Activated naive CD8-positive, alpha-beta T cell (primary cell): ENCODE results near the gene MARCKSL1.

Source experiments
- H3K27ac Mint-ChIP-seq: one replicate; pipeline ENCODE4 v1.8.0; 2021; ENCODE audit warnings: mixed read lengths
- H3K27me3 Mint-ChIP-seq: one replicate; pipeline ENCODE4 v1.8.0; 2021; ENCODE audit warnings: mixed read lengths
- H3K36me3 Mint-ChIP-seq: one replicate; pipeline ENCODE4 v1.8.0; 2021; ENCODE audit warnings: mixed read lengths
- H3K4me1 Mint-ChIP-seq: one replicate; pipeline ENCODE4 v1.8.0; 2021; ENCODE audit warnings: low read depth, mixed read lengths
- H3K4me3 Mint-ChIP-seq: one replicate; pipeline ENCODE4 v1.8.0; 2021; ENCODE audit warnings: mild to moderate bottlenecking, mixed read lengths
- H3K9me3 Mint-ChIP-seq: one replicate; pipeline ENCODE4 v1.8.0; 2021; ENCODE audit warnings: low read depth, mixed read lengths

MARCKSL1 gene

GRCh38 chr1:32341971-32342370, 5.9 kb upstream of the MARCKSL1 start:
- no peak overlapping the region for H3K27ac Mint-ChIP-seq
- no peak overlapping the region for H3K4me3 Mint-ChIP-seq
- peaks cover 47% of the 10 kb centered on the region for H3K4me1 Mint-ChIP-seq
- H3K9me3 Mint-ChIP-seq, result no peaks in the 10 kb centered on the region
- H3K36me3 Mint-ChIP-seq, result no peaks in the 10 kb centered on the region
- H3K27me3 Mint-ChIP-seq, result no peaks in the 10 kb centered on the region

GRCh38 chr1:32341186-32341757, 5.2 kb upstream of the MARCKSL1 start:
- Mint-ChIP-seq H3K36me3 (no peaks in the 10 kb centered on the region), H3K27me3 (no peaks in the 10 kb centered on the region), H3K4me1 (peaks cover 47% of the 10 kb centered on the region), H3K27ac (no peak overlapping the region), H3K4me3 (no peak overlapping the region), H3K9me3 (no peaks in the 10 kb centered on the region)

DNA sequence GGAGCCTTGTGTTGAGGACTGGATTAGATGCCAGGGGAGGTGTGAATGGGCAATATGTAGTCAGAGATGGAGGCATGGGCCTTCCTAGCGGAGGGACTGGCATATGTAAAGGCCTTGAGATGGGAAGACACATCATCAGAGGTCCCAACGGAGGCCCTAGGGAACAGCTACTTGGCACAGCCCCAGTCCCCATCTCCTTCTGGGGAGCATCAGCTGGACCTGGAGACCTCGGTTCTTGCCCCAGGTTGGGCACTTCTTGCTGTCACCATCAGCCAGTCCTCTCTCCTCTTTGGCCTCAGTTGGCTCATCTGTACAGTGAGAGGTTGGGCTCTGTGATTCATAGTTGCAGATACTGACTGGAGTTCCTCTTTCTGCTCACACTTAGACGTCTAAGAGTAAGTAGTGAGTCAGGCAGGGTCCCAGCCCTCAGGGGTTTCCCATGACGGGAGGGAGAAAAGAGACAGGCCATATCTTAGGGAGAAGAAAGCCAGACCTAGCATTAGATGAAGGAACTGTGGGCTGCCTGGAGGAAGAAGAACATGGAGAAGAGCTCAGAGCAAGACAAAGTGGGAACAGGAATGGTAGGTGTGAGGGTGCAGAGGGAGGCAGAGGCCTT, 3.4 kb upstream of the MARCKSL1 start:
- Mint-ChIP-seq H3K36me3 (no peaks in the 10 kb centered on the region), H3K4me1 (peaks cover 37% of the 10 kb centered on the region), H3K27me3 (no peaks in the 10 kb centered on the region), H3K4me3 (peak overlapping the region; percentile 30), H3K27ac (peak overlapping the region; percentile 79), H3K9me3 (no peaks in the 10 kb centered on the region)

DNA sequence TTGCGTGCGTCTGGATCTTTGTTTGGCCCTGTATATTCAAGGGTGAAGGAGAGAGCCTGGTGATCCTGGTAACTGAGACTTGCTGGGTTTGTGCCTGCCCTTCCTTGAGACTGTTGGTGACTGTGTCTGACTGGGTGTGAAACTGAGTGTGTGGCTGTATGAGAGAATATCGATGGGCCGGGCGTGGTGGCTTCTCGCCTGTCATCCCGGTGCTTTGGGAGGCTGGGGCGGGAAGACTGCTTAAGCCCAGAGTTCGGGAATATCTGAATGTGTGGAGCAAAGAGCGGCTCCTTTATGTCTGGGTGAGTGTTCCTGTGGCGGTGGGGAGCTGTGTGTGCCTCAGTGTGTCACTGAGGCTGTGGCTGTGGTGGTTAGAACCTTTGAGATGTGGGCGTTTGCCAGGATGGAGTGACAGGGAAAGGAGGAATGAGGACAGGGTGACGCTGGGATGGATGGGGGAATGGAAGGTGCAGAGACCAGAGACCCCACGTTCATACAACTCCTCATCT, 2.7 kb upstream of the MARCKSL1 start:
- peaks cover 43% of the 10 kb centered on the region for H3K4me1 Mint-ChIP-seq
- H3K4me3 Mint-ChIP-seq, result no peak overlapping the region
- H3K9me3 Mint-ChIP-seq, result no peaks in the 10 kb centered on the region
- no peaks in the 10 kb centered on the region for H3K36me3 Mint-ChIP-seq
- peak overlapping the region; percentile 46 for H3K27ac Mint-ChIP-seq
- H3K27me3 Mint-ChIP-seq, result no peaks in the 10 kb centered on the region

GRCh38 chr1:32337855-32338636, 2.0 kb upstream of the MARCKSL1 start:
- Mint-ChIP-seq H3K4me3 (no peak overlapping the region), H3K27ac (peak overlapping the region; percentile 72), H3K36me3 (no peaks in the 10 kb centered on the region), H3K27me3 (no peaks in the 10 kb centered on the region), H3K4me1 (peaks cover 45% of the 10 kb centered on the region), H3K9me3 (no peaks in the 10 kb centered on the region)

- H3K36me3 Mint-ChIP-seq, result no peaks in the 10 kb centered on the region
Observed at GRCh38 chr1:32336963-32337675, 1.1 kb upstream of the MARCKSL1 start.

DNA sequence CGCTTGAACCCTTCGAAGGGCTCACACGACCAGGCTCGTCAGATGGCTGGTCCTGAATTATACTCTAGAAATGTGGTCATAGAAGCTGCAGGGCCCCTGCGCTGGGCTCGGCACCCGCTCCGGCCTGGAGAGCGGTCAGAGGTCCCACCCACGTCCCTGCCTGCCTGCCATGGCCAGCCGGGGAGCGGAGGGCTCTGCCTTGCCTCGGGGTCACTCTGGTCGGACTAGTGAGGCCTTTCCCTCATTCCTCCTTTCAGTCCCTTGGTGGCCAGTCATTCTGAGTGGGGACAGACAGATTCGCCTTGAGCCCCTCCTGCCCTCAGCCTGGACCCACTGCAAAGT, 529 bp upstream of the MARCKSL1 start:
- Mint-ChIP-seq H3K4me3 (peak overlapping the region; percentile 69), H3K9me3 (no peaks in the 10 kb centered on the region), H3K36me3 (no peaks in the 10 kb centered on the region), H3K4me1 (peaks cover 42% of the 10 kb centered on the region), H3K27ac (no peak overlapping the region), H3K27me3 (no peaks in the 10 kb centered on the region)

More at GRCh38 chr1:32336963-32337675, 1.1 kb upstream of the MARCKSL1 start:
- Mint-ChIP-seq H3K4me1 (peaks cover 42% of the 10 kb centered on the region), H3K27ac (no peak overlapping the region), H3K4me3 (peak overlapping the region; percentile 69), H3K9me3 (no peaks in the 10 kb centered on the region), H3K27me3 (no peaks in the 10 kb centered on the region)

DNA sequence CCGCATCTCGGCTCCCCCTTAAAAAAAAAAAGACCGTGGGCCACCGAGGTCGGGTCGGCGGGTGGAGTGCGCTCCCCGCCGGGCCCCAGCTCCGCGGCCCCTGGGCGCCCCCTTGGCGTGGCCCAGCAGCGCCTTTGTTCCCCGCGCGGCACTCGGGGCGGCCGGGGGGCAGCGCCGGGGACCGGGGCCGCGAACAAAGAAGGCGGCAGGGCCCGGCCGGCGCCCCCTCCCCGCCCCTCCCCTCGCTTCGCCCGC, 571 bp downstream of the MARCKSL1 start:
- H3K9me3 Mint-ChIP-seq, result no peaks in the 10 kb centered on the region
- peaks cover 42% of the 10 kb centered on the region for H3K4me1 Mint-ChIP-seq
- H3K27ac Mint-ChIP-seq, result no peak overlapping the region
- no peaks in the 10 kb centered on the region for H3K36me3 Mint-ChIP-seq
- no peaks in the 10 kb centered on the region for H3K27me3 Mint-ChIP-seq
- no peak overlapping the region for H3K4me3 Mint-ChIP-seq

GRCh38 chr1:32334864-32335534, 1.0 kb downstream of the MARCKSL1 start:
- H3K4me1 Mint-ChIP-seq, result peaks cover 42% of the 10 kb centered on the region
- H3K27me3 Mint-ChIP-seq, result no peaks in the 10 kb centered on the region
- peak overlapping the region; percentile 85 for H3K27ac Mint-ChIP-seq
- peak overlapping the region; percentile 91 for H3K4me3 Mint-ChIP-seq
- H3K36me3 Mint-ChIP-seq, result no peaks in the 10 kb centered on the region
- H3K9me3 Mint-ChIP-seq, result no peaks in the 10 kb centered on the region

DNA sequence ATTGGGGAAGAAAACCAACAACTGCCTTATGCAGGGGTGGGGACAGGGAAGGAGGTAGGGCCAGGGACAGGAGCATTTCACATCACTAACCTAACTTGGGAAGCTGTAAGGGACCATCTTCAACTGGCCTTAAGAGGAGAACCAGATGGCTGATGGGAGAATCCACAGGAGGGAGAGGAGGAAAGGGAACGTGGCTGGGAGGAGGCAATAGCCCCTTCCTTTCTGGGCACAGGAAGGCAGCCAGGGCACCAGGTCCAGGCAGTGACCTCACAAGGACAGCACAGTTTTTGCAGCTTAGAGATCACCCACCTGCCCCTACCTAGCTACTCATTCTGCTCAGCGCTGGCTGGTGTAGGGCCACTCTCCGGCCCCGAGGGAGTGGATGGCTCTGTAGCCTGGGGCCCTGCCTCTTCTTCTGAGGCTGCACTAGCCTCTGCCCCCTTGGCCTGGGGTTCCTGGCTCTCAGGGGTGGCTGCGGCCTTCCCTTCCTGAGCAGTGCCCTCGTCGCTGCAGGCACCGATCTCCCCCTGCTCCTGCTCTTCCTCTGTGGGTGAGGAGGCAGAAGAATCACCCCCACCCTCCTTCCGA, 1.7 kb downstream of the MARCKSL1 start:
- peaks cover 3% of the 10 kb centered on the region for H3K36me3 Mint-ChIP-seq
- peak overlapping the region; percentile 7 for H3K27ac Mint-ChIP-seq
- H3K9me3 Mint-ChIP-seq, result no peaks in the 10 kb centered on the region
- no peaks in the 10 kb centered on the region for H3K27me3 Mint-ChIP-seq
- peak overlapping the region; percentile 91 for H3K4me3 Mint-ChIP-seq
- H3K4me1 Mint-ChIP-seq, result peaks cover 39% of the 10 kb centered on the region

DNA sequence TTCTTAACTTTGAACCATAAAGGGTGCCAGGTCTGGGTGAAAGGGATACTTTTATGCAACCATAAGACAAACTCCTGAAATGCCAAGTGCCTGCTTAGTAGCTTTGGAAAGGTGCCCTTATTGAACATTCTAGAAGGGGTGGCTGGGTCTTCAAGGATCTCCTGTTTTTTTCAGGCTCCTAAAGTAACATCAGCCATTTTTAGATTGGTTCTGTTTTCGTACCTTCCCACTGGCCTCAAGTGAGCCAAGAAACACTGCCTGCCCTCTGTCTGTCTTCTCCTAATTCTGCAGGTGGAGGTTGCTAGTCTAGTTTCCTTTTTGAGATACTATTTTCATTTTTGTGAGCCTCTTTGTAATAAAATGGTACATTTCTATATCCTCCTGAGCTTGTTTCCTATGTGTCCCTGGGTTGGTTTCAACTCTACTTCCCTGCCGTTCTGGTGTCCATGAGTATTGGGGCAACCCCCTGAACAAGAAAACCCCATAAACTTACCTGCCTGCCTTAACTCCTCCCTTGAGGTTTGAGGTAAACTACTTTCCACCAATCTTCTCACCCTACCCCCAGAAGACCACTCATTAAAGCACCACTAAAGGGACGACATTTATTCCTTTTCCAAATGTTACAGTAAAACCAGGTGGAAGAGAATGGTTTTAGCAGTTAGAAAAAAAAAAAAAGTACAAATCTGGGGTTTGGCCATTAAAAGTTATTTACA, 2.6 kb downstream of the MARCKSL1 start:
- Mint-ChIP-seq H3K36me3 (peaks cover 3% of the 10 kb centered on the region), H3K27me3 (no peaks in the 10 kb centered on the region), H3K4me1 (peaks cover 31% of the 10 kb centered on the region), H3K9me3 (no peaks in the 10 kb centered on the region), H3K4me3 (peak overlapping the region; percentile 75), H3K27ac (peak overlapping the region; percentile 7)

DNA sequence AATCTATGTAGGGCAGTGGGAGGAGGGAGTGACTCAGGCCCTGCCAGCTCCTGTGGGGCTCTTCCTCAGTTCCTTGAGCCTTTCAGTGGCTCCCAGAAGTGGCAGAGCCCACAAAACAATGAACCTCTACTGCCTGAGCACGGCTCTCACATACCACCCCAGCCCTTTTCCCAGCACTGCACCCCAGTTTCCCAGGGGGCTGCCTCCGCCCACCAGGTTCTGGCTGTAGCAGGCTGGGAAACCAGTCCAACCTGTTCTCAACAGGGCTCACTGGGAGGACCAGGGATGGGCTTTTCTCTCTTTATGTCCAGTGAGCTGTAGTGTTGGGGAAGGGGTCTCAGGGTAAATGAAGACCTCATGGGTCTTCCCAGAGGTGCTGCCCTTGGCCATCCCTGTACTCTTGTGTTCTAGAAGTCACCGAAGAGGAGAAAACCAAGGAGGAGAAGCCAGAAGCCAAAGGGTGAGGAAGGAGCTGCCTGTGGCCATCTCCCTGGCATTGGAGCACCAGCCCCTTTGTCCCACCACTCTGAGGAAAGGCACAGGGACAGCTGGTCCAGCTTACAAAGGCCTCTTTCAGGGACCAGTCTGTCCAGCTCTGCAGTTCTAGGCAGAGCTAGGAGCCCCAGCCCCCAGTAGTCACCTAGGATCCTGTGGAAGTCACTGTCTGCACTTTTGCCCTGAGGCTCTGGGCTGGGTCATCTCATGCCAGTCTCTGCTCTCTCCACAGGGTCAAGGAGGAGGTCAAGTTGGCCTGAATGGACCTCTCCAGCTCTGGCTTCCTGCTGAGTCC, 3.5 kb downstream of the MARCKSL1 start:
- Mint-ChIP-seq H3K9me3 (no peaks in the 10 kb centered on the region), H3K36me3 (peaks cover 3% of the 10 kb centered on the region), H3K4me3 (no peak overlapping the region), H3K27ac (peak overlapping the region; percentile 28), H3K27me3 (no peaks in the 10 kb centered on the region), H3K4me1 (peaks cover 25% of the 10 kb centered on the region)

- no peak overlapping the region for H3K4me3 Mint-ChIP-seq
- H3K9me3 Mint-ChIP-seq, result no peaks in the 10 kb centered on the region
- no peaks in the 10 kb centered on the region for H3K27me3 Mint-ChIP-seq
- peaks cover 17% of the 10 kb centered on the region for H3K4me1 Mint-ChIP-seq
- H3K27ac Mint-ChIP-seq, result no peak overlapping the region
- H3K36me3 Mint-ChIP-seq, result peaks cover 3% of the 10 kb centered on the region
Observed at GRCh38 chr1:32331549-32331948, 4.5 kb downstream of the MARCKSL1 start.
